Mucosa of stomach (tissue), 1 donor: ENCODE data around the gene EZH1.

ENCODE experiments used
- H3K27me3 ChIP-seq: one replicate; pipeline ENCODE4 v1.7.0; 2013; ENCODE audit warnings: mild to moderate bottlenecking, low read length; ENCODE audit not compliant: control insufficient read depth, insufficient read depth
- H3K36me3 ChIP-seq: one replicate; pipeline ENCODE4 v1.7.0; 2013; ENCODE audit warnings: low read length; ENCODE audit not compliant: control insufficient read depth, insufficient read depth
- H3K4me1 ChIP-seq: one replicate; pipeline ENCODE4 v1.7.0; 2013; ENCODE audit warnings: mild to moderate bottlenecking, low read length; ENCODE audit not compliant: control insufficient read depth, insufficient read depth
- H3K4me3 ChIP-seq: one replicate; pipeline ENCODE4 v1.7.0; 2013; ENCODE audit warnings: low read length
- H3K9ac ChIP-seq: one replicate; pipeline ENCODE4 v1.7.0; 2013; ENCODE audit warnings: mild to moderate bottlenecking, low read length, moderate library complexity
- H3K9me3 ChIP-seq: one replicate; pipeline ENCODE4 v1.7.0; 2013; ENCODE audit warnings: mild to moderate bottlenecking, low read length, moderate library complexity; ENCODE audit not compliant: control insufficient read depth
- donor health status: Pancreatic carcinoma.

Gene EZH1

GRCh38 chr17:42700586-42701289 lies 44.1 kb downstream of the EZH1 start:
- Histone ChIP-seq H3K4me1 (no peaks in the 10 kb centered on the region), H3K9ac (no peak overlapping the region), H3K36me3 (peaks cover 3% of the 10 kb centered on the region), H3K27me3 (no peaks in the 10 kb centered on the region), H3K4me3 (no peak overlapping the region), H3K9me3 (no peaks in the 10 kb centered on the region)

GRCh38 chr17:42699415-42699740 lies 45.5 kb downstream of the EZH1 start:
- Histone ChIP-seq H3K9me3 (no peaks in the 10 kb centered on the region), H3K36me3 (no peaks in the 10 kb centered on the region), H3K27me3 (no peaks in the 10 kb centered on the region), H3K4me3 (no peak overlapping the region), H3K9ac (no peak overlapping the region), H3K4me1 (no peaks in the 10 kb centered on the region)

GRCh38 chr17:42698736-42699414 lies 46.0 kb downstream of the EZH1 start:
- H3K36me3 ChIP-seq, result no peaks in the 10 kb centered on the region
- no peak overlapping the region for H3K4me3 ChIP-seq
- H3K27me3 ChIP-seq, result no peaks in the 10 kb centered on the region
- H3K9ac ChIP-seq, result no peak overlapping the region
- H3K9me3 ChIP-seq, result no peaks in the 10 kb centered on the region
- H3K4me1 ChIP-seq, result no peaks in the 10 kb centered on the region

GRCh38 chr17:42697108-42697811 lies 47.6 kb downstream of the EZH1 start:
- no peaks in the 10 kb centered on the region for H3K4me1 ChIP-seq
- H3K4me3 ChIP-seq, result no peak overlapping the region
- H3K9me3 ChIP-seq, result no peaks in the 10 kb centered on the region
- H3K27me3 ChIP-seq, result no peaks in the 10 kb centered on the region
- no peak overlapping the region for H3K9ac ChIP-seq
- no peaks in the 10 kb centered on the region for H3K36me3 ChIP-seq

GRCh38 chr17:42695500-42695899 lies 49.3 kb downstream of the EZH1 start:
- H3K4me1 ChIP-seq, result no peaks in the 10 kb centered on the region
- H3K9me3 ChIP-seq, result no peaks in the 10 kb centered on the region
- H3K4me3 ChIP-seq, result no peak overlapping the region
- no peaks in the 10 kb centered on the region for H3K27me3 ChIP-seq
- H3K36me3 ChIP-seq, result no peaks in the 10 kb centered on the region
- no peak overlapping the region for H3K9ac ChIP-seq

- no peaks in the 10 kb centered on the region for H3K4me1 ChIP-seq
Measured at GRCh38 chr17:42694524-42694923, 50.3 kb downstream of the EZH1 start.

GRCh38 chr17:42692489-42692888 lies 52.4 kb downstream of the EZH1 start:
- Histone ChIP-seq H3K9ac (no peak overlapping the region), H3K9me3 (no peaks in the 10 kb centered on the region), H3K4me1 (no peaks in the 10 kb centered on the region), H3K4me3 (no peak overlapping the region), H3K36me3 (no peaks in the 10 kb centered on the region), H3K27me3 (no peaks in the 10 kb centered on the region)

More at GRCh38 chr17:42694524-42694923, 50.3 kb downstream of the EZH1 start:
- Histone ChIP-seq H3K4me3 (no peak overlapping the region), H3K9ac (no peak overlapping the region), H3K36me3 (no peaks in the 10 kb centered on the region), H3K9me3 (no peaks in the 10 kb centered on the region), H3K27me3 (no peaks in the 10 kb centered on the region)

GRCh38 chr17:42691021-42691545 lies 53.8 kb downstream of the EZH1 start:
- no peaks in the 10 kb centered on the region for H3K9me3 ChIP-seq
- no peaks in the 10 kb centered on the region for H3K4me1 ChIP-seq
- no peak overlapping the region for H3K4me3 ChIP-seq
- H3K9ac ChIP-seq, result no peak overlapping the region
- no peaks in the 10 kb centered on the region for H3K36me3 ChIP-seq
- no peaks in the 10 kb centered on the region for H3K27me3 ChIP-seq

GRCh38 chr17:42690596-42690995 lies 54.2 kb downstream of the EZH1 start:
- no peak overlapping the region for H3K9ac ChIP-seq
- no peaks in the 10 kb centered on the region for H3K27me3 ChIP-seq
- H3K4me1 ChIP-seq, result no peaks in the 10 kb centered on the region
- H3K9me3 ChIP-seq, result no peaks in the 10 kb centered on the region
- no peak overlapping the region for H3K4me3 ChIP-seq
- H3K36me3 ChIP-seq, result no peaks in the 10 kb centered on the region

- Histone ChIP-seq H3K27me3 (peaks cover 13% of the 10 kb centered on the region), H3K4me1 (peaks cover 16% of the 10 kb centered on the region), H3K36me3 (no peaks in the 10 kb centered on the region), H3K9me3 (no peaks in the 10 kb centered on the region), H3K4me3 (no peak overlapping the region), H3K9ac (no peak overlapping the region)
Measured at GRCh38 chr17:42687707-42688320, 57.0 kb downstream of the EZH1 start.

- no peaks in the 10 kb centered on the region for H3K9me3 ChIP-seq
- H3K27me3 ChIP-seq, result peaks cover 18% of the 10 kb centered on the region
- no peaks in the 10 kb centered on the region for H3K36me3 ChIP-seq
- H3K4me1 ChIP-seq, result peaks cover 22% of the 10 kb centered on the region
- no peak overlapping the region for H3K4me3 ChIP-seq
- no peak overlapping the region for H3K9ac ChIP-seq
Measured at GRCh38 chr17:42686520-42687128, 58.2 kb downstream of the EZH1 start.
